ENCODE data around the gene ASB10.

ASB10 gene

GRCh38 chr7:151186640-151187408, at the start of gene ASB10:
Gene ASB10, minus strand, starts transcription at chr7:151187250. Its CDS starts 120 bp downstream, at chr7:151187130.
- DNase-seq (ENCODE audit: low read depth), result no peak

GRCh38 chr7:151236406-151236805, 49.4 kb upstream of the ASB10 start:
- DNase-seq (ENCODE audit: low read depth), result no peak

DNA sequence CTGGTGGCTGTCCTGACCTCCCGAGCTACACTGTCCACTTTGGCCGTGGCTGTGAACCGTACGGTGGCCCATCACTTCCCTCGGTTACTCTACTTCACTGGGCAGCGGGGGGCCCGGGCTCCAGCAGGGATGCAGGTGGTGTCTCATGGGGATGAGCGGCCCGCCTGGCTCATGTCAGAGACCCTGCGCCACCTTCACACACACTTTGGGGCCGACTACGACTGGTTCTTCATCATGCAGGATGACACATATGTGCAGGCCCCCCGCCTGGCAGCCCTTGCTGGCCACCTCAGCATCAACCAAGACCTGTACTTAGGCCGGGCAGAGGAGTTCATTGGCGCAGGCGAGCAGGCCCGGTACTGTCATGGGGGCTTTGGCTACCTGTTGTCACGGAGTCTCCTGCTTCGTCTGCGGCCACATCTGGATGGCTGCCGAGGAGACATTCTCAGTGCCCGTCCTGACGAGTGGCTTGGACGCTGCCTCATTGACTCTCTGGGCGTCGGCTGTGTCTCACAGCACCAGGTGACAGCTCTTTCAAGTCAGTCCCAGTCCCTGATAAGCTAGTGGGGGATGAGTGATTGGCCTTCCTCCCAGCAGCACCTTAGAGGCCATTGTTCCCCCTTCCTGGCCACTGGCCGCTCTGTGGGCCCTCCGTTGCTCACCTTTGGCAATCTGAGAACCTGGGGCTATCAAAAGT, 48.2 kb upstream of the ASB10 start:
- DNase-seq (ENCODE audit: low read depth), result no peak

GRCh38 chr7:151233804-151234203, 46.8 kb upstream of the ASB10 start:
- no peak for DNase-seq (ENCODE audit: low read depth)

DNA sequence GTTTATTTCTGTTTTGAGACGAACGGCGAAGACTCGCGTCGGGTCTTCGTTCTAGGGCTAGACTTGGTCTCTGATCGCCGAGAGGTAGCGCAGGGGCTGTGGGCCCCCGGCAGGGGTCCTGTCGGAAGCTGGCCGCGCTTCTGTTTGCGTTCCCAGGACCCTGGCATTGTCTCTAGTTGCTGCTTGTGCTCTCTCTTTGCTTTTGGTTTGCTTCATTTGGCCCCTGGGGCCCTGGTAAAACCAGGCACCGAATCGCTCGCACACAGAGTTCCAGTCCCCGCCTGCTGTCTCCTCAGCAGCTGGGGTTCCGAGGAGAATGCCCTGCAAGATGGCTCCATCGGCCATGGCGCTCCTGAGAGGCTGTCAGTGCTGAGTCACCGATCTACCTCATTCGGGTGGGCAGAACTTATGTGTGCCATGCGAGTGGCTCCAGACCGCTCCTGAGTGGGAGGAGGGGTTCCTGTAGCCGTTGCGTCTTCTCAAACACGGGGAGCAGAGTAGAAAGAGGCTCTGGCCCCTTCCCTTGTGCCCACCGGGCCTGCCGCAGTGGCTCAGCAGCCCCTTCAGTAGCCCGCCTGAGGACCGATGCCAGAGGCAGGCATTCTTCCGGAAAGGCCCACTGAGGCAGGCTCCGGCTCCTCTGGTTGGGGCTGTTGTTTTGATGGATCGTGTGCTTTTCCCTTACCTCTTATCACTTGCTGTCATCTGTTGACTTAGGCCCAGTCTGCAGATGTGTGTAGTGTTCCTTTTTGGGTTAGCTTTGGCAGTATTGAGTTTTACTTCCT, 46.1 kb upstream of the ASB10 start:
- DNase-seq (ENCODE audit: low read depth), result peak; percentile 74

GRCh38 chr7:151232091-151232916, 45.3 kb upstream of the ASB10 start, which contains the start of gene CHPF2:
Gene CHPF2, plus strand, starts transcription at chr7:151232483. Its CDS starts 1,529 bp downstream, at chr7:151234012.
- DNase-seq (ENCODE audit: low read depth), result peak; percentile 89

GRCh38 chr7:151231080-151231479, 44.0 kb upstream of the ASB10 start:
- no peak for DNase-seq (ENCODE audit: low read depth)

- no peak for DNase-seq (ENCODE audit: low read depth)
Measured at GRCh38 chr7:151229249-151229648, 42.2 kb upstream of the ASB10 start.

GRCh38 chr7:151228024-151228866, 41.2 kb upstream of the ASB10 start:
- no peak for DNase-seq (ENCODE audit: low read depth)

DNA sequence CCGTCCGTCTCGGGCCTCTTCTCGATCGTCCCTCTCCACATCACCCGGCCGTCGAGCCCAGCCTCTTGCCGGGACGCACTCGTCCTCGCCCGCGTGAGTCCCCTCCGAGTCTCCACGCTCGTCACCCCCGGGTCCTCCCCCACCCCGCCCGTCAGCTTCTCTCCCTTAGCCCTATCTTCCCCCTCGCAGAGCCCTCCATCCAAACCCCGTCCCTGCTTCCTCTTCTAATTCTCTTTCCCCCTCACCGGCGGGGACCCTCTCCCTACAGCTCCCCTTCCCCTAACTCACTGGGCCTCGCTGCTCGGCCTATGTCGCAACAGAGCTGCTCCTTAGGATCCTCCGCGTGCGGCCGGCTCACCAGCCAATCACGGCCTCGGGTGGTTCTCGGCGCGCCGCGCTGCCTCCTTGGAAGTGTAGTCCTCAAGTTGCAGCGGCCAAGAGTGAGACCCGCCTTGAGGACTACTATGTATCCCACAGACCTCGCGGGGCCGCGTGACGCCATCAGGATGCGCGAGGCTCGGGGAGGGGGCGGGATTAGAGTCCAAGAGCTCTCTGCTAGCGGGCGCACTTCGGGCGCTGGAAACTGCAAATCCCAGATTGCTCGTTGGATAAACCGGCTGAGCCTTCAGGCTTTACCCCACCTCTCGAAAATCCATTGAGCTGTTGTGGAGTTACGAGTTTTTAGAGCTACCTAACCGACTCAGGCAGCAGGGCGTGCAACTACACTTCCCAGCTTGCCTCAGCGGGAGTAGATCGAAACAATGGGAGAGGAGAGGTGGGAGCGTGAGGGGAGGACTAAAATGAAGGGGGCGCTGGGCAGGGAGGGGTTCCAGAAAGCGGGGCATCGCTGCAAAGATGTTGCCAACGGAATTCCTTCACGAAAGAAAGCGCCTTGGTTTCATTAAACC, 40.1 kb upstream of the ASB10 start, which contains the start of gene ABCF2:
Gene ABCF2, minus strand, starts transcription at position 331 of the 908 bp plus-strand sequence. CDS start 747 bp downstream, outside the sequence.
- peak; percentile 97 for DNase-seq (ENCODE audit: low read depth)

- DNase-seq (ENCODE audit: low read depth), result no peak
Measured at GRCh38 chr7:151226560-151226874, 39.5 kb upstream of the ASB10 start.

DNA sequence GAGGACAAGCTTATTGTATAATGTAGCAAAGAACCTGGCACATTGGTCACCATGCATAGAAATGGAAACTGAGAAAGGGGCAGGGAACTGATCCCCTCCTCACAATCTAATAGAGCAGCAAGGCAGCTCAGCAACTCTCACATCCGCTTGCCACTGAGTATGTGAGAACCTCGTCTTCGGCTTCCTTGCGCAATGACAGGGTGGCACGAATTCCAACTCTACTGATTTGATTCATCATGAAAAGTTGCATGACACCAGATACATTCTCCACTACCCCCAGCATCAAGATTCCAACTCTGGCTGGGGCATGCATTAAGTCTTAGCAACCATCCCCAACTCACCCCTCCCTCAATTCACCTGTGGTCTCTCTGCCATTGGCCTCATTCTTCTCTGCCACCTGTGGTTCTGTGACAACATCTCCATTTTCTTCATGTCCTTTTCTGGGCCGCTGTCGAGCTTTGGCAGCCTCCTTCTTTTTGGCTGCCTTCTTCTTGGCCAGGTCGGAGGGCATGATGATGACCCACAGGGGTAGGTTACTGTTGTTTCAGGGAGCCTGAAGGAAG, 39.0 kb upstream of the ASB10 start:
- no peak for DNase-seq (ENCODE audit: low read depth)

DNA sequence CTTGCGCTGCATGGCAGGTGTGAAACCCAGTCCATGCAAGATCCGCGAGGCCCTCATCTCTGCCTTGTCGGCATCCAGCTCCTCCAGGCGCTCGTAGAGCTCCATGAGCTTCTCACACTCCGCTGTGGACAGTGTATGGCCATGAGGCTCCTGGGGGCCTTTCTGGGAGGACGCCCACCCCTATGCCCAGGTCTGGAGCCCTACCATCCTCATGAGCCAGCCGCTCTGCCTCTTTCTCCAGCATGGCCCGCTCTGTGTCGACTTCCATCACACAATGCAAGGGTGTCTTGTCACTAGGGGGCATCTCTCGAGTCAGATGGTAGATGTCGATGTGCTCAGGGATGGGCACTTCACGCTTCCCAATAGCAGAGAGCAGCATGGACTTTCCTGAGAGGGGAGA, 36.7 kb upstream of the ASB10 start:
- no peak for DNase-seq (ENCODE audit: low read depth)

DNA sequence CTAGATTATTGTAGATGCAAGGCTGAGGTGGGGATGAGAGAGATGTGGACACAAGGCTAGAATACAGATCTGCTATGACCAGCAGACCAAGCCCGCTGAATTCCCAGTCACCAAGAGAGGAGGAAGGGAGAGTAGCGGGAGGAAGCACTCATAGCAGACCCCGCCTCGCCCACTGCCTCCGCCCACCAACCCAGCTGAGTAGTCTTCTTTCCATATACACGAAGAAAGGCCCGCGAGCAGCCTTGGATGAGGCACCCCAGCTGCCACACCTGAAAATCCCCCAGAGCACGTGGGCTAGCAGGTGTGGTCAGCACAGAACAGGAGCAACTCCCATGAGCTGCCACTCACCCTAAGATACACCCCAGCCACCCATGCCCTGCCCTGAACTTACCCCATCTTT, 31.1 kb upstream of the ASB10 start:
- DNase-seq (ENCODE audit: low read depth), result no peak

- DNase-seq (ENCODE audit: low read depth), result no peak
Measured at GRCh38 chr7:151215396-151215795, 28.3 kb upstream of the ASB10 start.

DNA sequence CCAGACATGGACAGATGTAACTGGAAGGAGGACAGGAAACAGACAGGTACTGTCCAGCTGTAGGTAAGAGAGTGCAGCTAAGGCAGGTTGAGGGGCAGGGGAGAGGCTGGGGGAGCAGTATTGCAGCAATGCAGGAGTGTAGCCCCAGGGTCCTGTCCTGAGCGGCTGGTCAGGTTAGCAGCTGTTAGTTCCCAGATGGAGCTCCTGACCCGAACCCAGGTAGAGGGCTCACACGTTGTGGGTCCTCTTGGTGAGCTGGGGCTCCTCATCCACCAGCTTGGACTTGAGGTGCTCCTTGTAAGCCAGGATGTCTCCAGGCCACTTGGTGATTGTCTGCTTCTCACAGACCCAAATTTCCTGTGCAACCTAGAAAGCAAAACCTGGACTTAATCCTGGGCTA, 26.8 kb upstream of the ASB10 start:
- no peak for DNase-seq (ENCODE audit: low read depth)

DNA sequence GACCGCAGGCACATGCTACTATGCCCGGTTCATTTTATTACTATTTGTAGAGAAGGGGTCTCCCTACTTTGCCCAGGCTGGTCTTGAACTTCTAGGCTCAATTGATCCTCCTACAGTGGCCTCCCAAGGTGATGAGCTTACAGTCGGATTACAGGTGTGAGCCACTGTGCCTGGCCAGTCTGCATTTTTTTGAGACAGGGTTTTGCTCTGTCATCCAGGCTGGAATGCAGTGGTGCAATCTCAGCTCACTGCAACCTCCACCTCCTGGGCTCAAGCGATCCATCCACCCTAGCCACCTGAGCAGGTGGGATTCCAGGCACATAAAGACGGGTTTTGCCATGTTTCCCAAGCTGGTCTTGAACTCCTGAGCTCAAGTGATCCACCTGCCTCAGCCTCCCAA, 25.6 kb upstream of the ASB10 start:
- DNase-seq (ENCODE audit: low read depth), result no peak

- no peak for DNase-seq (ENCODE audit: low read depth)
Measured at GRCh38 chr7:151211155-151211772, 24.2 kb upstream of the ASB10 start.
